ENCODE measurements around the gene ARHGAP44. TPM values are rescaled to one million over a fixed set of nuclear protein-coding genes. Genes with fewer than 3 reads are reported as not detected.
A peak's percentile ranks its signal among the peaks of the same experiment; 100 is the strongest.

Gene ARHGAP44, protein sequence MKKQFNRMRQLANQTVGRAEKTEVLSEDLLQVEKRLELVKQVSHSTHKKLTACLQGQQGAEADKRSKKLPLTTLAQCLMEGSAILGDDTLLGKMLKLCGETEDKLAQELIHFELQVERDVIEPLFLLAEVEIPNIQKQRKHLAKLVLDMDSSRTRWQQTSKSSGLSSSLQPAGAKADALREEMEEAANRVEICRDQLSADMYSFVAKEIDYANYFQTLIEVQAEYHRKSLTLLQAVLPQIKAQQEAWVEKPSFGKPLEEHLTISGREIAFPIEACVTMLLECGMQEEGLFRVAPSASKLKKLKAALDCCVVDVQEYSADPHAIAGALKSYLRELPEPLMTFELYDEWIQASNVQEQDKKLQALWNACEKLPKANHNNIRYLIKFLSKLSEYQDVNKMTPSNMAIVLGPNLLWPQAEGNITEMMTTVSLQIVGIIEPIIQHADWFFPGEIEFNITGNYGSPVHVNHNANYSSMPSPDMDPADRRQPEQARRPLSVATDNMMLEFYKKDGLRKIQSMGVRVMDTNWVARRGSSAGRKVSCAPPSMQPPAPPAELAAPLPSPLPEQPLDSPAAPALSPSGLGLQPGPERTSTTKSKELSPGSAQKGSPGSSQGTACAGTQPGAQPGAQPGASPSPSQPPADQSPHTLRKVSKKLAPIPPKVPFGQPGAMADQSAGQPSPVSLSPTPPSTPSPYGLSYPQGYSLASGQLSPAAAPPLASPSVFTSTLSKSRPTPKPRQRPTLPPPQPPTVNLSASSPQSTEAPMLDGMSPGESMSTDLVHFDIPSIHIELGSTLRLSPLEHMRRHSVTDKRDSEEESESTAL
- polyA plus RNA-seq (5.9 and 8.1 TPM in 2 replicates), polyA minus RNA-seq (15.1 and 17.0 TPM in 2 replicates)

DNA sequence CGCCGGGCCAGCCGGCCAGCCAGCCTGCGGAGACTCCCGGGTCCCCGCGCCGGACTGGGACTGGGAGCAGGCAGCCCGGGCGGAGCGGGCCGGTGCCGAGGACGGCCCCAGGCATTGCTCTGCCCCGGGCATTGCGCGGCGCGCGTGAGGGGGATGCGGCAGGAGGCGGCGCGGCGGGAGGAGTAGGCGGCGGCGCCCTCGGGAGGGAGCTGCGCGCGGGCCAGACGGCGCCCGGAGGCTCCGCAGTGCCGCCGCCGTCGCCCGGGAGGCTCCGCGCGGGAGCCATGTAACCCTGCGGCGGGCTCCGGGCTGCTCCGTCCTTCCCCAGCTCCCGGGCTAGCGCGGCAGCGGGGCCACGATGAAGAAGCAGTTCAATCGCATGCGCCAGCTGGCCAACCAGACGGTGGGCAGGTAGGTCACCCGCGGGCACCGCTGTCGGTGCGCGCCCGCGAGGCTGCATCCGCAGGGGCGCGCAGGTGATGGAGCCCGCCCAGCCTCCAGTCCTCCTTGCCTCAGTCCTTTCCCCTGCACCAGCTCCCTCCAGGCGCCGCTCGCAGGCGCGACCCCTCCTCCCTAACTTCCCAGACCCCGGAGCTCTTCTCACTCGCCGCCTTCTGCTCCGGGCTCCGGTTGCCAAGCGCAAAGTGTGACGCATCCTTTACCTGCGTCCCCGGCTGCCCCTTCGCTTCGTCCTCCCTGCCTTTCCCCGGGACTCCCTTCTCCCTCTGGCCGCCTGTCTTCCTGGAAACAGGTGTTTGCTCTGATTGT, at the start of gene ARHGAP44:
TSS of gene ARHGAP44 (plus strand) at position 18 of the 768 bp plus-strand sequence. CDS start at position 359, 341 bp downstream.
- Histone ChIP-seq H3K79me2 (replicated peaks; ENCODE audit: insufficient read depth, low read length) (no peaks in the 10 kb centered on the region), H3K27ac (ENCODE audit: low read length) (peak within 1 kb of the TSS; percentile 72), H3K36me3 (ENCODE audit: insufficient read depth, low read length) (no peaks in the 10 kb centered on the region), H3K4me2 (ENCODE audit: low read length) (peak within 1 kb of the TSS; percentile 65), H3K4me3 (ENCODE audit: low read length) (peak within 1 kb of the TSS; percentile 95), H3F3A (ENCODE audit: insufficient read depth, low read length, poor library complexity, severe bottlenecking) (no peaks in the 10 kb centered on the region), H3K9ac (ENCODE audit: low read length) (peak within 1 kb of the TSS; percentile 80), H2AFZ (ENCODE audit: low read depth, low read length) (peak within 1 kb of the TSS; percentile 41), H3K9me2 (ENCODE audit: insufficient read depth, low read length) (no peaks in the 10 kb centered on the region), H3K9me3 (ENCODE audit: low read length) (no peaks in the 10 kb centered on the region), H3K27me3 (ENCODE audit: insufficient read depth, low read depth, low read length) (no peaks in the 10 kb centered on the region), H4K20me1 (ENCODE audit: insufficient read depth) (no peaks in the 10 kb centered on the region)
- TF ChIP-seq REST (IDR thresholded peaks at IDR 0.05; ENCODE audit: borderline replicate concordance): peak; percentile 10
- TF ChIP-seq EZH2 (IDR thresholded peaks at IDR 0.05; ENCODE audit: borderline replicate concordance, insufficient read depth, low read length, poor library complexity, severe bottlenecking): no peak
- TF ChIP-seq POLR2AphosphoS5 (IDR thresholded peaks at IDR 0.05): peak; percentile 64
- TF ChIP-seq SMC3 (conservative IDR thresholded peaks at IDR 0.05; ENCODE audit: poor library complexity): peak; percentile 33
- TF ChIP-seq RAD21 (conservative IDR thresholded peaks at IDR 0.05): peak; percentile 22
- TF ChIP-seq EP300 (conservative IDR thresholded peaks at IDR 0.05; ENCODE audit: poor library complexity, severe bottlenecking): peak; percentile 38
- TF ChIP-seq TAF1 (IDR thresholded peaks at IDR 0.05; ENCODE audit: low read depth): peak; percentile 60
- TF ChIP-seq, protein P1, sequence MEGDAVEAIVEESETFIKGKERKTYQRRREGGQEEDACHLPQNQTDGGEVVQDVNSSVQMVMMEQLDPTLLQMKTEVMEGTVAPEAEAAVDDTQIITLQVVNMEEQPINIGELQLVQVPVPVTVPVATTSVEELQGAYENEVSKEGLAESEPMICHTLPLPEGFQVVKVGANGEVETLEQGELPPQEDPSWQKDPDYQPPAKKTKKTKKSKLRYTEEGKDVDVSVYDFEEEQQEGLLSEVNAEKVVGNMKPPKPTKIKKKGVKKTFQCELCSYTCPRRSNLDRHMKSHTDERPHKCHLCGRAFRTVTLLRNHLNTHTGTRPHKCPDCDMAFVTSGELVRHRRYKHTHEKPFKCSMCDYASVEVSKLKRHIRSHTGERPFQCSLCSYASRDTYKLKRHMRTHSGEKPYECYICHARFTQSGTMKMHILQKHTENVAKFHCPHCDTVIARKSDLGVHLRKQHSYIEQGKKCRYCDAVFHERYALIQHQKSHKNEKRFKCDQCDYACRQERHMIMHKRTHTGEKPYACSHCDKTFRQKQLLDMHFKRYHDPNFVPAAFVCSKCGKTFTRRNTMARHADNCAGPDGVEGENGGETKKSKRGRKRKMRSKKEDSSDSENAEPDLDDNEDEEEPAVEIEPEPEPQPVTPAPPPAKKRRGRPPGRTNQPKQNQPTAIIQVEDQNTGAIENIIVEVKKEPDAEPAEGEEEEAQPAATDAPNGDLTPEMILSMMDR (IDR thresholded peaks at IDR 0.05; ENCODE audit: poor library complexity, severe bottlenecking): peak; percentile 52
- peak; percentile 74 for TF ChIP-seq MXI1 (conservative IDR thresholded peaks at IDR 0.05; ENCODE audit: poor library complexity, severe bottlenecking)
